HG03378 (cell line): ENCODE results near the gene OR4C3.
"Not testable (repeated sequence)": the region's sequence is repeated elsewhere in the genome, so short reads cannot be mapped to it uniquely, and the experiment has no call there.

ENCODE experiments used
- ATAC-seq: cut with Tn5 transposase; IDR thresholded peaks from one replicate; pipeline ENCODE4 v1.9.1; 2021; ENCODE audit warnings: mild to moderate bottlenecking, moderate library complexity; ENCODE audit not compliant: unreplicated experiment

OR4C3 gene

GRCh38 chr11:48324620-48325019 is at the start of gene OR4C3:
Gene OR4C3, plus strand, starts transcription at chr11:48324920. Its CDS starts 102 bp downstream, at chr11:48325022.
- not testable (repeated sequence) for ATAC-seq

- no peak for ATAC-seq
Measured at GRCh38 chr11:48305923-48306322, 18.8 kb upstream of the OR4C3 start, which contains the start of gene OR4S1. Gene OR4S1, plus strand, starts transcription at chr11:48306223. Its CDS starts 0 bp downstream, at chr11:48306223.

- peak; percentile 91 for ATAC-seq
Measured at GRCh38 chr11:48307760-48308386, 16.8 kb upstream of the OR4C3 start.

- not testable (repeated sequence) for ATAC-seq
Measured at GRCh38 chr11:48313590-48313989, 11.1 kb upstream of the OR4C3 start.

- ATAC-seq = not testable (repeated sequence)
Measured at GRCh38 chr11:48319813-48320212, 4.9 kb upstream of the OR4C3 start.

- no peak for ATAC-seq
Measured at GRCh38 chr11:48341466-48341865, 16.7 kb downstream of the OR4C3 start.

- not testable (repeated sequence) for ATAC-seq
Measured at GRCh38 chr11:48342505-48342904, 17.8 kb downstream of the OR4C3 start.

- not testable (repeated sequence) for ATAC-seq
Measured at GRCh38 chr11:48346286-48346685, 21.6 kb downstream of the OR4C3 start.

GRCh38 chr11:48354013-48354412 is 29.3 kb downstream of the OR4C3 start:
- no peak for ATAC-seq

GRCh38 chr11:48354677-48355076 is 30.0 kb downstream of the OR4C3 start:
- no peak for ATAC-seq

GRCh38 chr11:48361289-48361688 is 36.6 kb downstream of the OR4C3 start:
- ATAC-seq = not testable (repeated sequence)

- no peak for ATAC-seq
Measured at GRCh38 chr11:48366365-48366764, 41.6 kb downstream of the OR4C3 start, which contains the start of gene OR4C5. Gene OR4C5, minus strand, starts transcription at chr11:48366465. Its CDS starts 0 bp downstream, at chr11:48366465.
